CD1c-positive myeloid dendritic cell (primary cell): ENCODE measurements around the gene MRPL54.

Experiments
- DNase-seq: peaks from one replicate; pipeline ENCODE4 v3.0.0-alpha.2; 2016; ENCODE audit errors: extremely low spot score

The MRPL54 gene

DNA sequence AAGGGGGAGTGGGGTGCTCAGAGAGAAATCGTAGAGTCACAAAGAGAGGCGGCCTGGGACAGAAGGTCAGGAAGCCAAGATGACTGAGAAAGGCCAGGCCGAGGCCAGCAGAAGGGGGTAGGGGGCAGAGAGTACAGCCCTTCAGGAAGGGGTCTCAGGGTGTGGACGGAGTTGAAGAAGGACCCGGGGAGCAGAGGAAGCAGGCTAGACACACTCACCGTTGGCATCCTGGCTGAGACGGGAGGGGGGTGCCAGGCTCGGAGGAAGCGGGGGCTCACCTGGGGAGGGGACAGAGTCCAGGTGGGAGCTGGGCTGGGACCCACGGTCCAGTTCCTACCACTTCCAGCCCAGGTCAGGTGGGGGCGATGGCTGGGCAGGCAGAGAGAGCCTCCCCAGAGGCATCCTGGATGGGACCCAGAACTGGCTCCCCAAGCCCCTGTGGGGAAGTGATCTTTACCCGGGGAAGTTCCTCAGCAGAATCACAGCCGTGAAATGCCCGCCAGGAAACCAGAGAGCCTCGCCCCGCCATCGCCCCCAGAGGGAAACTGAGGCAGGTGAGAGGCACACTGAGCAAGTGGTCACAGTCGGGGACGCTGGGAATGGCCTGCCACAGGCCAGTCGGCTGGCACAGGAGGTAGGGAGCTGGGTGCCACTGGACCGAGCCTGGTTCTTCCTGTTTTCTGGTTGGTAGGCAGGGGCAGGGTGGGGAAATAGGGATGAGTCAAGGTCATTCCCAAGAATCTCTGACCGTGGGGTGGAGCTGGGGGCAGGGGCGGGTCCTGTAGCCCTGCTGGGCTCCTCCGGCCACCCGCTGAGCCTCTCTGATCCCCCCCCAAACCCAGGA, 22.3 kb downstream of the MRPL54 start:
- DNase-seq: peak; percentile 88

DNA sequence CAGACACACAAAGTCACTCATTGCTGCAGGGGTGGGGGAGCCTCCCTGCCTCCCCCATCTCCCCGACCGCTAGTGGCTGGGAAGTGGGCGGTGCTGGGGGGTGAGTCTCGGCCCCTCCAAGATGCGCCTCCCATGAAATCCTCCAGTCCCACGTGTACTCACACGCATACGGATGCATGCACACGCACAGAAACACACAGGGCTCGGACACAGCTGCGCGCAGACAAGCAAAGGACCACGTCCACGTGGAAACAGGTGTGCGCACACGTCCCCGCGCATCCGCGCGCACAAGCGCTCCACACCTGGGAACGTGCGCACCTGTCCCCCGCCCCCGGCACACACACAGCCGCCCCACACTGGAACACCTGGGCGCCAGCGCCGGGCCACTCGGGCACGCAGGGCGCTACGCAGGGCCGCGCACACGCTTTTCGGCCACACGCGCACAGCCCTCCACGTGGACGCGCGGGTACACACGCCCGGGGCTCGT, 23.0 kb downstream of the MRPL54 start:
- DNase-seq: no peak

GRCh38 chr19:3785938-3786824, 23.7 kb downstream of the MRPL54 start, which contains the start of gene MATK:
Gene MATK (minus strand): TSS chr19:3786381. CDS start chr19:3785135, 1,246 bp downstream.
- peak; percentile 79 for DNase-seq

- no peak for DNase-seq
Observed at GRCh38 chr19:3788996-3789778, 26.7 kb downstream of the MRPL54 start.

GRCh38 chr19:3790209-3790734, 27.8 kb downstream of the MRPL54 start:
- DNase-seq: no peak

GRCh38 chr19:3790941-3791340, 28.5 kb downstream of the MRPL54 start:
- DNase-seq: no peak

DNA sequence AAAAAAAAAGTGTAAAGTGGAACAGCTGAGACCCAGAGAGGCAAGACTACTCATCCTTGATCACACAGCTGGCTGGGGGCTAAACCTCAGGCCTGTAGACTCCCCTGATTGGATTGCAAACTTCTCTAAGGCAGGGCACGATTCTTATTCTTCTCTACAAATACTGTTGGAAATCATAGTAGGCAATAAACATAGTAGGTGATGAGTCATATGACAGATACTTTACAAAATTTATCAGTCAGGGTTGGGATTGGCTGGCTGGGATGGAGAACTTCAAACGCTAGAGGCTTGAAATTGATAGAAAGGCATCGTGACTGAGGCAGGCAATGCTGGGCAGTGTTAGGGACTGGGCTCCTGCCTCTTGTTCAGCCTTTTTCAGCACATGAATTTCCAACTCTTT, 29.6 kb downstream of the MRPL54 start:
- no peak for DNase-seq

- DNase-seq: no peak
Observed at GRCh38 chr19:3793799-3794198, 31.3 kb downstream of the MRPL54 start.

DNA sequence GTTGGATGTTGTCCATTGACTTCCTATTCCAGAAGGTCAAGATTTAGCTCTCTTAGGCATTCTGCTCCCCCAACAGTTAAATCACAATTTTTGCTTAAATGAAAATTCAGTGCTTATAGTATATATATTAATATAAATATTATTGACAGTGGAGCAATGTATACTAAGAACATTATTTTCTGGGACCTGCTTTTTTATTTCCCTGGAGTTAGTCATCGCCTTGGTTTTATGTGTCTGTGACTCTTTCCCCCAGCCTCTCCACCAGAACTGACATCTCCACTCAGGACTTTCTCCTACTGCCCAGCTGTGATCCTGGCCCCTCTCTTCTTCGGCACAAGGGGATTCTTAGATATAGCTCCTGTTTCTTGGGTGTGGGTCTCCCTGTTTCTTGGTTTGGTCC, 33.9 kb downstream of the MRPL54 start:
- DNase-seq: no peak

- DNase-seq: no peak
Observed at GRCh38 chr19:3798137-3798536, 35.7 kb downstream of the MRPL54 start.

DNA sequence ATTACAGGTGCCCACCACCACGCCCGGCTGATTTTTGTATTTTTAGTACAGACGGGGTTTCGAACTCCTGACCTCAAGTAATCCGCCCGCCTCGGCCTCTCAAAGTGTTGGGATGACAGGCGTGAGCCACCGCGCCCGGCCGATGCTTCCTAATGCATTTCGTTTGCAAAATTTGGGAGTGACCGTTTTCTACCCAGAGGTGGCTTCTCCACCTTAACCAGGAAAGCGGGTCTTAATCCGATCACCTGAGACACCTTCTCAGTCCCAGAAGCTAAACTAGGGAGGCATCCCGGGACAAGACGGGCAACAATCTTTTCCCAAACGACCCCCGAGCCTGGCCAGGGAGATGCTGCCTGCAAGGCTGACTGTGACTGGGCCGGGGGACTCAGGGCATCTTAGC, 38.5 kb downstream of the MRPL54 start:
- no peak for DNase-seq

DNA sequence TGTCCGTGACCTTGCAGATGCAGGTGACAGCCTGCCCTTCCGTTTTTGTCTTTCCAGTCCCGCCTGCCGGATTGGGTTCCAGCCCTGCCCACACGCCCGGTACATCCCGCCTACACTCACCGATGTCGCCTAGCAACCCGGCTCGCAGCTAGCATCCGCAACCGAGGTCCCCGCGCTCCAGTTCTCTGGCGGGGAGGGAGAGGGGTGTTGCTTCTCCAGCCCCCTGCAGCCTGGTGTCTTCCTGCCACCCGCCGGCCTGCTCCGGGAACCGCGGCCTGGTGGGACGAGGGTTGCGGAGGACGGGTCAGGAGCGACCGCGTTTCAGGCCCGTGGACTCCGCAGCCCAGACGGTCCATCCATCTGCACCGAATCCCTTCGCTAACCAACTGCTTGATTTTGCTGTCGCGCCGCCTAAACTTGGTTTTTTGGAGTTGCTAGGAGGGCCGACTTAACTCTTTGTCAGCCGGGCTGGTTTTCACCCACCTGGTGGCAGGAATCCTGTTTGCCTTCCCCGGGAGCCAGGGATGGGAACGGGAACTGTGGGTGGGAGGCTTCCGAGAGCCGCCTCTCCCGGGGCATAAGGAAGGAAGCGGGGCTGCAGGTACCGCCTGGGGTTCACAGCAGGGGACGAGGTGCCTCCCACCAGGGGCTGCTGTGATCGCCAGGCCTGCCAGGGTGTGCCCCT, 39.1 kb downstream of the MRPL54 start:
- DNase-seq: peak; percentile 68

GRCh38 chr19:3803114-3803888, 40.8 kb downstream of the MRPL54 start:
- no peak for DNase-seq

- DNase-seq: no peak
Observed at GRCh38 chr19:3803986-3804385, 41.5 kb downstream of the MRPL54 start.

- no peak for DNase-seq
Observed at GRCh38 chr19:3804429-3804828, 41.9 kb downstream of the MRPL54 start.

DNA sequence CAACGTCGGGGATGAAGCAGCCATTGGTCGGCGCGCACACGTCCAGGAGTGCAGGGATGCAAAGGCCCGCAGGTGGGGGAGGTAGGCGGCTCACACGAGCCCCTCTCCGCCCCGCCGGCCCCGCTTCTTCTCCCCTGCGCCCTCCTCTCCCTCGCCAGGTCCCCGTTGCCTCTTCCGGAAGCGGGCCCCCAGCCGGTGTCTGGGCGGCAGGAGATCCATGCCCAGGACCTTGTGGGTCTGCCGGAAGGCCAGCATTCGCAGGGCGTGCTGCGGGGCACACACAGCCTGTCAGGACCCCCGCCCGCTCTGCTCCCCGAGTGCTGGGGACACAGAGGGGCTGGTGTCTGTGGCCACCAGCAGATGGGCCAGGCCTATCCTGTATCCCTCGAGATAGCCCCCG, 43.4 kb downstream of the MRPL54 start:
- no peak for DNase-seq

DNA sequence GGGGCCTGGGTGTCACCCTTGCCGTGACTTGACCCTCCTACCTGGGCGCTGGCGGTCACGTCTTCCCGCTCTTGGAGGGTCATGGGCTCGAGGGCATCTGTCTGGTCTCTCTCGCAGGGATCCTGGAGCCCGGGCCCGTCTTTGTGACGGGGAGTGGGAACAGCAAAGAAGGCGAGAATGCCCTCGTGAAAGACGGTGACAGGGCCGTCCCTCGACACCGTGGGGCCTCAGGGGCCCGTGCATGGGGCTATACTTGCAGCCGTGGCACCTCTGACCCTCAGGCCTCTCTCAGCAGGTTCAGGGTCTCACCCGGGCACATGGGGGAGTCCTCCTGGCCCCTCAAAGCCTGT, 44.6 kb downstream of the MRPL54 start:
- no peak for DNase-seq

- DNase-seq: no peak
Observed at GRCh38 chr19:3807574-3808354, 45.3 kb downstream of the MRPL54 start.

DNA sequence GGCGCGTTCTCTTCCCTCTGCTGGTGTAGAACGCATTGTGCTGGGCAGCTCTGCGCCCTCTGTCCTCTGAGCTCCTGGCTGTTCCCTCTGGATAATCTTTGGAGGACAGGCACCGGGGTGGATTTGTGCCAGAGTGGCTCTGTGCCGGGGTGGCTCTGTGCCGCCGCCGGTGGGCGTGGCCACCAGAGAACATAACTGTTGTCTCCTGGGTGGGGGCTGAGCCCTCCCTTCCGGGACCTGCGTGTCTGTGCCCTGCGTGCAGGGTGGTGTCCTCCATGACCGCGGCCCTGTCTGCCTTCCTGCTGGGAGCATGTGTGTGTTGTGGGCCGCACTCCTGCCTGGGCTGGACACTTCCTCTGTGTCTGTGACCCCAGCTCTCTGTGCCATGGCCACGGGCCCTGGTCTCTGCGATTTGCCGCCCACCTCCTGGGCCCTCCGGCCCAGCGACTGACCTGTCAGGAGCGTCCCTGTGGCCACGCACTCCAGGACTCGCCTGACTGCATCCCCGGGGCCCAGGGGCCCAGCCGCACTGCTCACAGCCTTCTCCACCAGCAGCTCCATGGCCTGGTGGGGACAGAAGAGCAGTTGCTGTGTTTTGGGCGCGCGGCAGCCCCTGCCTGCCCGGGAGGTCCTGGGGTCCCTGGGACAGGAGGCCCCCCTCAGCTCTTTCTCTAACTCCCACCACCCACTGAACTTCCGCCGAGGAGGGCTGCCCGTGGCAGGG, 46.1 kb downstream of the MRPL54 start:
- DNase-seq: no peak
